HEK293 (cell line): ENCODE measurements around the gene ESR2.
"Not testable (repeated sequence)": the region's sequence is repeated elsewhere in the genome, so short reads cannot be mapped to it uniquely, and the experiment has no call there.

ENCODE experiments used
- KLF16 ChIP-seq: fragments of 450-650 bp; formaldehyde crosslinking; IDR thresholded peaks from 2 replicates; pipeline ENCODE4 v1.5.1; 2017; ENCODE audit warnings: missing biosample characterization, missing genetic modification characterization
- RBAK ChIP-seq: fragments of 450-650 bp; formaldehyde crosslinking; IDR thresholded peaks from 2 replicates; pipeline ENCODE4 v1.5.1; 2016; ENCODE audit warnings: missing biosample characterization, missing genetic modification characterization
- ZBTB21 ChIP-seq: fragments of 450-650 bp; formaldehyde crosslinking; IDR thresholded peaks from 2 replicates; pipeline ENCODE4 v1.5.1; 2017; ENCODE audit warnings: missing biosample characterization, missing genetic modification characterization
- ZNF132 ChIP-seq: fragments of 450-650 bp; formaldehyde crosslinking; IDR thresholded peaks from 2 replicates; pipeline ENCODE4 v1.5.1; 2017; ENCODE audit warnings: missing biosample characterization, missing genetic modification characterization, borderline replicate concordance
- ZNF704 ChIP-seq: fragments of 450-650 bp; formaldehyde crosslinking; IDR thresholded peaks from 2 replicates; pipeline ENCODE4 v1.5.1; 2016; ENCODE audit warnings: missing biosample characterization, missing genetic modification characterization
- TF ChIP-seq, protein P1 (sequence below): fragments of 450-650 bp; formaldehyde crosslinking; IDR thresholded peaks from 2 replicates; pipeline ENCODE4 v1.5.1; 2016; ENCODE audit warnings: missing biosample characterization, missing genetic modification characterization
- TF ChIP-seq, protein P2 (sequence below): fragments of 450-650 bp; formaldehyde crosslinking; IDR thresholded peaks from 2 replicates; pipeline ENCODE4 v1.5.1; 2016; ENCODE audit warnings: missing biosample characterization, missing genetic modification characterization

- TF ChIP-seq ZNF132 (tag by site-specific recombination); RBAK (tag by site-specific recombination); ZNF704 (tag by site-specific recombination); KLF16; ZBTB21 (tag by site-specific recombination): not testable (repeated sequence)
- TF ChIP-seq, protein P1, sequence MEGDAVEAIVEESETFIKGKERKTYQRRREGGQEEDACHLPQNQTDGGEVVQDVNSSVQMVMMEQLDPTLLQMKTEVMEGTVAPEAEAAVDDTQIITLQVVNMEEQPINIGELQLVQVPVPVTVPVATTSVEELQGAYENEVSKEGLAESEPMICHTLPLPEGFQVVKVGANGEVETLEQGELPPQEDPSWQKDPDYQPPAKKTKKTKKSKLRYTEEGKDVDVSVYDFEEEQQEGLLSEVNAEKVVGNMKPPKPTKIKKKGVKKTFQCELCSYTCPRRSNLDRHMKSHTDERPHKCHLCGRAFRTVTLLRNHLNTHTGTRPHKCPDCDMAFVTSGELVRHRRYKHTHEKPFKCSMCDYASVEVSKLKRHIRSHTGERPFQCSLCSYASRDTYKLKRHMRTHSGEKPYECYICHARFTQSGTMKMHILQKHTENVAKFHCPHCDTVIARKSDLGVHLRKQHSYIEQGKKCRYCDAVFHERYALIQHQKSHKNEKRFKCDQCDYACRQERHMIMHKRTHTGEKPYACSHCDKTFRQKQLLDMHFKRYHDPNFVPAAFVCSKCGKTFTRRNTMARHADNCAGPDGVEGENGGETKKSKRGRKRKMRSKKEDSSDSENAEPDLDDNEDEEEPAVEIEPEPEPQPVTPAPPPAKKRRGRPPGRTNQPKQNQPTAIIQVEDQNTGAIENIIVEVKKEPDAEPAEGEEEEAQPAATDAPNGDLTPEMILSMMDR, result not testable (repeated sequence)
- TF ChIP-seq, protein P2, sequence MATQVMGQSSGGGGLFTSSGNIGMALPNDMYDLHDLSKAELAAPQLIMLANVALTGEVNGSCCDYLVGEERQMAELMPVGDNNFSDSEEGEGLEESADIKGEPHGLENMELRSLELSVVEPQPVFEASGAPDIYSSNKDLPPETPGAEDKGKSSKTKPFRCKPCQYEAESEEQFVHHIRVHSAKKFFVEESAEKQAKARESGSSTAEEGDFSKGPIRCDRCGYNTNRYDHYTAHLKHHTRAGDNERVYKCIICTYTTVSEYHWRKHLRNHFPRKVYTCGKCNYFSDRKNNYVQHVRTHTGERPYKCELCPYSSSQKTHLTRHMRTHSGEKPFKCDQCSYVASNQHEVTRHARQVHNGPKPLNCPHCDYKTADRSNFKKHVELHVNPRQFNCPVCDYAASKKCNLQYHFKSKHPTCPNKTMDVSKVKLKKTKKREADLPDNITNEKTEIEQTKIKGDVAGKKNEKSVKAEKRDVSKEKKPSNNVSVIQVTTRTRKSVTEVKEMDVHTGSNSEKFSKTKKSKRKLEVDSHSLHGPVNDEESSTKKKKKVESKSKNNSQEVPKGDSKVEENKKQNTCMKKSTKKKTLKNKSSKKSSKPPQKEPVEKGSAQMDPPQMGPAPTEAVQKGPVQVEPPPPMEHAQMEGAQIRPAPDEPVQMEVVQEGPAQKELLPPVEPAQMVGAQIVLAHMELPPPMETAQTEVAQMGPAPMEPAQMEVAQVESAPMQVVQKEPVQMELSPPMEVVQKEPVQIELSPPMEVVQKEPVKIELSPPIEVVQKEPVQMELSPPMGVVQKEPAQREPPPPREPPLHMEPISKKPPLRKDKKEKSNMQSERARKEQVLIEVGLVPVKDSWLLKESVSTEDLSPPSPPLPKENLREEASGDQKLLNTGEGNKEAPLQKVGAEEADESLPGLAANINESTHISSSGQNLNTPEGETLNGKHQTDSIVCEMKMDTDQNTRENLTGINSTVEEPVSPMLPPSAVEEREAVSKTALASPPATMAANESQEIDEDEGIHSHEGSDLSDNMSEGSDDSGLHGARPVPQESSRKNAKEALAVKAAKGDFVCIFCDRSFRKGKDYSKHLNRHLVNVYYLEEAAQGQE (tag by site-specific recombination), result not testable (repeated sequence)
Observed at GRCh38 chr14:64210912-64211311, 83.3 kb downstream of the ESR2 start.
